ENCODE data around the gene DEPDC1B.
"Not testable (repeated sequence)": the region's sequence is repeated elsewhere in the genome, so short reads cannot be mapped to it uniquely, and the experiment has no call there.

The DEPDC1B gene

DNA sequence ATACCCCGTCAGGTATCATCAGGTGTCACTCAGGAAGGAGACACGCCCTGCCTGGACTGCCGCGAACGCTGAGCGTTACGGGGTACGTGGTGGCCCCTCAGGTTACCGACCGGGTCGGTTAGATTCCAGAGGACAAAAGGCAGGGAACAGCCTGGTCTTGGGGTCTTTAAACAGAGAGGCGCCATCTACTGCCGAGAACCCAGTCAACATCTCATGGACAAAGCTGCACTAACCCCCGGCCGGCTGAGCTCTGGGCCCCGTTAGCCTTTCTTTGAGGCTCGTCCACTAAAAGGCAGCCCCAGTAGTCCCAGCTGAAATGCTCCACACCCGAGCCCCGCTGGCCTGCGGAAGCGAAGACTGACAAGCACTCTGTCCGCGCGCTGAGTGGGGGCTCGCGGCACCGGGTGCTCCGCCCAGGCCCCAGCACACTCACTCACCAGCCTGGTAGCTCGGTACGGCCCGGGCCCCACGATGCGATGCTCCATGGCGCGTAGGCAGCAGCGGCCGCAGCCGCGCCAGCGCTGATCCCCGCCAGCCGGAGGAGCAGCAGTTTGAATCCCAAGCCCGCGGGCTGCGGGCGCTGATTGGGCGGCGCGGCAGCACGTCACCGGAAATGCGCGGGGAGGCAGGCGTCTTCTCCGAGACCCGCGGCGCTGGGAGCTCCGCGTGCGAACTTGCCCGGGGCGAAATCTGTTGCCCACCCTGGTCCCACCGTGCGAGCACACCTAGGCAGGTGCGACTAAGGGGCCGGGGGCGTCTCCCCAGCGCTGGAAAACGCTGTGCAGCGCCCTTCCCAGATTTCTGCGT is at the start of gene DEPDC1B:
TSS of gene DEPDC1B (minus strand) at position 558 of the 807 bp plus-strand sequence. CDS start at position 485, 73 bp downstream.
- DNase-seq (ENCODE audit: low spot score): peak; percentile 94
- peak; percentile 17 for FAIRE-seq

DNA sequence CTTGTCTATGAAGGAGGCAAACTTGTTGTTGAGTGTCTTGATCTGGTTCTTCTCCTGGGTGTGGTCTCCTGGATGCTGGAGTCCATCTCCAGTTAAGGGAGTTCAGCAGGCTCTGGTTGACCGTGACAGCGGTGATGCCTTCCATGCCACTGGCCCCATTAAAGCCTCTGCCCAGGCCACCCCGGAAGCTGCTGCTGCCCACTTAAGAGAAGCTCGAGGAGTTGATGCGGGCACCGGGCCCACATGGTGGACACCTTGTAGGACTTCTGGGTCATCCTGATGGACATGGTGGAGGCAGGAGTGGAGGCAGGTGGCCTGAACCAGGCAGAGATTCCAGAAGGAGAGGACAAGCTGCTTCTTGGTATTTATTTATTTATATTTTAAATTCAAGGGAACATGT is 44.7 kb upstream of the DEPDC1B start:
- DNase-seq (ENCODE audit: low spot score): no peak
- no peak for FAIRE-seq

DNA sequence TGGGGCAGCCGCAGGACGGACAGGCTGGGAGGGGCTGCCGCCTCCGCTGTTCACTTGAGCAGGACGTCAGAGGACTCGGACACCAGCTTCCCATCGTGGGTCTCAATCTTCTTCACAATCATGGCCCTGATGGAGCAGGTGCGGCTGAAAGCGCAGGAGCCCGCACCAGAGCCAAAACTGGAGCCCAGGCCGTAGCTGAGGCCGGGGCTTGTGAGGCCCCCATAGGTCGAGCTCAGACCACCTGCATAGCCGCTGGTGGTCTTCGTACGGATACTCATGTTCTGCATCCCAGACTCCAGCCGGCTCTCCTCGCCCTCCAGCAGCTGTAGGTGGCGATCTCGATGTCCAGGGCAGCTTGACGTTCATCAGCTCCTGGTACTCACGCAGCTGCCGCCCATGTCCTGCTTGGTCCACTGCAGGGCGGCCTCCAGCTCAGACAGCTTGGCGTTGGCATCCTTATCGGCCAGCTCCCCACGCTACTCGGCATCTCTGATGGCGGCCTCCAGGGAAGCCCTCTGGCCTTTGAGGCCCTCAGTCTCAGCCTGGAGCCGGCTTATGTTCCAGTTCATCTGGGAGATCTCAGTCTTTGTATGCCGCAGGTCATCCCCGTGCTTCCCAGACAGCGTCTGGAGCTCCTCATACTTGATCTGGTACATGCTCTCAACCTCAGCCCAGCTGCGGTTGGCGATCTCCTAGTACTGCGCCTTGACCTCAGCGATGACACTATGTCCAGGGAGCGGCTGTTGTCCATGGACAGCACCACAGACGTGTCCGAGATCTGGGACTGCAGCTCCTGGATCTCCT is 43.7 kb upstream of the DEPDC1B start:
- FAIRE-seq (no peak), DNase-seq (ENCODE audit: low spot score) (no peak)

DNA sequence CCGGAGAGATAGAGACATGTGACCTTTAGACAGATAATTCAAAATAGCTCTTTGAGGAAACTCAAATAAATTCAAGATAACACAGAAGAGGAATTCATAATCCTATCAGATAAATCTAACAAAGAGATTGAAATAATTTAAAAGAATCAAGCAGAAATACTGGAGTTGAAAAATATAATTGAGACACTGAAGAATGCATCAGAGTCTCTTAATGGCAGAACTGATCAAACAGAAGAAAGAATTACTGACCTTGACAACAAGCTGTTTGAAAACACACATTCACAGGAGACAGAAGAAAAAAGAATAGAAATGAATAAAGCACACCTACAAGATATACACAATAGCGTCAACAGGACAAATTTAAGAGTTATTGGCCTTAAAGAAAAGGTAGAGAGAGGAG is 40.4 kb upstream of the DEPDC1B start:
- FAIRE-seq: no peak
- no peak for DNase-seq (ENCODE audit: low spot score)

DNA sequence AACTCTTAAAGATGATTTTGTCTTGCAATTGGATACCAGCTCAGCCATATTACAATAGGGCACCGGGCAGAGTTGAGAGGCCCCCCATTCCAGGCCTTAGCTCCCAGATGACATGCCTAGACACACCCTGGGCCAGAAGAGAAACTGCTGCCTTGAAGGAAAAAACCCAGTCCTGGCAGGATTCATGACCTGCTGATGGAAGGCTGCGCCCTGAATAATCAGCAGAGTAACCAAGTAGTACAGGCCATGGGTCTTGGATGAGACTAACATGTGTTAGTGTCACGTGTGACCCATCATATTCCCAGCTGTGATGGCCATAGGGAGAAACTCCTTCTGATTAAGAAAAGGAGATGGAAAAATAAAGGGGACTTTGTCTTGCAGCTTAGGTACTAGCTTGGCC is 39.0 kb upstream of the DEPDC1B start:
- no peak for DNase-seq (ENCODE audit: low spot score)
- no peak for FAIRE-seq

- FAIRE-seq (no peak), DNase-seq (ENCODE audit: low spot score) (no peak)
Measured at GRCh38 chr5:60738461-60738860, 38.5 kb upstream of the DEPDC1B start.

GRCh38 chr5:60730858-60731257 is 30.9 kb upstream of the DEPDC1B start:
- not testable (repeated sequence) for FAIRE-seq; DNase-seq (ENCODE audit: low spot score)

DNA sequence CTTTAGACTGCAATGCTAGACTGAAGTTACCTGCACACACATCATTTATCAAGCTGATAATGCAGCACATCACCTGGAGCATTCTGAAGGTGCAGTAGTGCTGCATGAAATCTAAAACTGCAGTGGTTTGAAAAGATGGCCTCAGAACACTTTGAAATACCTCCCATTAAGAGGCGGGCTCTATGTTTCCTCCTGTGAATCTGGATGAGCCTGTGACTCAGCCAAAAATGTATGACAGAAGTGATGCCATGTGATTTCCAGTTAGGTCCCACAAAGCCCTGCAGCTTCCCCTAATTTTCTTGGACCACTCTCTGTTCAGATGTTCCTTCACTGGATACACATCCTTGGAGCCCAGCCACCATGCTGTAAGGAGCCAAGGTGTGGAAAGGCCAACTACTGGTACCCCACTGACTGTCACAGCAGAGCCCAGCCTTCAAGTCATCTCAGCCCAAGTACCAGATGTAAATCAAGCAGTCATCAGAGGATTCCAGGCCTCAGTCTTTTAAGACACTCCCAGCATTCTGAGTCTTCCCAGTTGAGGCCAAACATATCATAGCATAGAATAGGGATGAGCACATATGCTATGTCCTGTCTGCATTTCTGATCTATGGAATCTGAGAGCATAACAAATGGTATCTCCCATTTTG is 27.2 kb upstream of the DEPDC1B start:
- no peak for FAIRE-seq
- DNase-seq (ENCODE audit: low spot score): no peak

DNA sequence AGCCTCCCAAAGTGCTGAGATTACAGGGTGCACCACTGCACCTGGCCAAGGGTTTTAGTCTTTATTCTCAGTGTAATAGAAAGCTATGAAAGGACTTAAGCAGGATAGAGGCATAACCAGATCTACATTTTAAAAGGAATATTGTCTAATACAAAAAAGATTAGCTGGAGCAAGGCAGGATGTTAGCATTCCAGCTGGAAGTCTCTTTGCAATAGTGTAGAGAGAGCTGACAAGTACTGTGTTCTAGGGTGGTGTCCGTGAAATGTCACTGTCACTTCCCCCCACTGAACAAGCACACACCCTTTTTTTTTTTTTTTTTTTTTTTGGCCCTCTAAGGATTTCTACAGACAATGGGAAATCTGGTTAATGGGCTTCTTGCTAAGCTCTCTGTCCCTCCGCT is 24.2 kb upstream of the DEPDC1B start:
- FAIRE-seq (no peak), DNase-seq (ENCODE audit: low spot score) (no peak)

GRCh38 chr5:60722416-60722815 is 22.4 kb upstream of the DEPDC1B start:
- no peak for DNase-seq (ENCODE audit: low spot score)

DNA sequence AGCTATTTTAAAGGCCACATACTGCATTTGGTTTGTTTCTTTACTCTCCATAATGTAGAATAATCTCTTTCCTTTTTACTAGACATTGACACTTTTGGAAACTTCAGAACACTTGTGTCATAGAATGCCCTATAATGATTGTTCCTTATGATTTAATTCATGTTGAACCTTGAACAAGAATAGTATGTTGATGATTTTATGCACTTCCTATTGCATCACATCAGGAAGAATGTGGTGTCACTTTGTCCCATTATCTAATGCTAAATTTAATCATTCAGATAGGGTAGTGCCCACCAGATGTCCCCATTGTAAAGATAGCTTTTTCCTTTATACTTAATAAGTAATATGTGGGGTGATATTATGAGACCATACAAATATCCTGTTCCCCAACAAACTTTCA is 19.4 kb upstream of the DEPDC1B start:
- no peak for DNase-seq (ENCODE audit: low spot score)
- FAIRE-seq: no peak

More at GRCh38 chr5:60722416-60722815, 22.4 kb upstream of the DEPDC1B start:
- FAIRE-seq: no peak

DNA sequence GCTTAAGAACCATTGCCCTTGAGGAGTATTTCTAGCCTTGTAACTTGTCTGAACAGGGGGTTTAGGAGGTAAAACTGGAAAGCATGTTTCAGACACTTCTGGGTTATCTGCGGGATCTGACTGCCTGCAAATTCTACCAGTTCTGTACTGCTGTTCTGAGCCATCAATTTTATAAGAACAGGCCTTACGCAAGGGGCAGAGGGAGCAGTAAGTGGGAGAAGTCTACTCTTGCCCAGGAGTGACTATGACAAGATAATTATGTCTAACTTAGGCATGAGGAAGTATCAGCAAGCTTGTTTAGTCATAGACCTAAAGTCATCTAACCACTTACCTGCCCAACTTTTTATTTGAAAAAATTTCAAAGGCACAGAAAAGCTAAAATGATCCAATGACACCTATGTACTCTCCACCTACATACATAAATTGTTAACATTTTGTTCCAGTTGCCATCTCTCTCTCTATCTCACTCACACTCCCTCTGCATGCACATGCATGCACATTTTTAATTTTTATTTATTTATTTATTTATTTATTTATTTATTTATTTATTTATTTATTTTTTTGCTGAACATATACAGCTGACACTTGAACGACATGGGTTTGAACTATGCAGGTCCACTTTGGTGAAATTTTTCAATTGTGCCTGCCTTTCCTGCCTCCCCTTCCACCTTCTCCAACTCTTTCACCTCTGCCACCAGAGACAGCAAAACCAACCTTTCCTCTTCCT is 18.4 kb upstream of the DEPDC1B start:
- DNase-seq (ENCODE audit: low spot score) (no peak), FAIRE-seq (no peak)

GRCh38 chr5:60715201-60715928 is 15.4 kb upstream of the DEPDC1B start:
- FAIRE-seq; DNase-seq (ENCODE audit: low spot score): not testable (repeated sequence)

GRCh38 chr5:60712950-60713349 is 13.0 kb upstream of the DEPDC1B start:
- DNase-seq (ENCODE audit: low spot score) (no peak), FAIRE-seq (no peak)

GRCh38 chr5:60711892-60712291 is 11.9 kb upstream of the DEPDC1B start:
- FAIRE-seq: not testable (repeated sequence)

GRCh38 chr5:60710362-60710761 is 10.4 kb upstream of the DEPDC1B start:
- no peak for DNase-seq (ENCODE audit: low spot score)
- no peak for FAIRE-seq

More at GRCh38 chr5:60711892-60712291, 11.9 kb upstream of the DEPDC1B start:
- not testable (repeated sequence) for DNase-seq (ENCODE audit: low spot score)

- no peak for FAIRE-seq
- no peak for DNase-seq (ENCODE audit: low spot score)
Measured at GRCh38 chr5:60705144-60705543, 5.2 kb upstream of the DEPDC1B start.

- DNase-seq (ENCODE audit: low spot score) (no peak), FAIRE-seq (no peak)
Measured at GRCh38 chr5:60703944-60704343, 4.0 kb upstream of the DEPDC1B start.

DNA sequence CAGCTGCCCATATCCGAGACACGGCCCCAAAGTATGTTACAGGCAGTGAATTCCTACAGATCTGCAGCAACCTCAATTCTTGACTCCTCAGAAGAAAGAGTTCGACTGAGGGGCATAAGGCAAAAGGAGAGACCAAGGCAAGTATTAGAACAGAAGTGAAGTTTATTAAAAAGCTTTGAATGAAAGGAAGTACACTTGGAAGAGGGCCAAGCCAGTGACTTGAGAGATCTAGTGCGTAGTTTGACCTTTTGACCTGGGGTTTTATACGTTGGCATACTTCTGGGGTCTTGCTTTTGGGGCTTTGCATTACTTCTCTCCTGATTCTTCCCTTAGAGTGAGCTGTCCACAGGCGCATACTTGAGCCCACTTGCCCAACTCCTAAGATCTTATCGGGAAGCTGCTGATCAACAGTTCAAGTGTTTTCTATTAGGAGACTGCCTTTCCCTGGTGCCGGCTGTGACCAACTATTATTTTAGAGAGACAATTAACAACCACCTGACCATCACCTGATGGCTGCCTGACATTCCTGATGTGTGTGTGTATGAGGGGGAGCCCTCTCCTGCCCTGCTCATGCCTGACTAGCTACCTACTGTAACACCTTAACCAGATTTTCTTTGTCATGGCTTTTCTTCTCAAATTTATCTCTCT is 1.5 kb upstream of the DEPDC1B start:
- no peak for FAIRE-seq

GRCh38 chr5:60700416-60700757 is 421 bp upstream of the DEPDC1B start:
- FAIRE-seq (no peak), DNase-seq (ENCODE audit: low spot score) (no peak)

More for the DNA sequence above, 1.5 kb upstream of the DEPDC1B start:
- no peak for DNase-seq (ENCODE audit: low spot score)
